ENCODE results near the gene INAVA.
"Not testable (repeated sequence)": the region's sequence is repeated elsewhere in the genome, so short reads cannot be mapped to it uniquely, and the experiment has no call there.

Gene INAVA

GRCh38 chr1:200938955-200939354 lies 44.3 kb downstream of the INAVA start:
- H3K27ac ChIP-seq (ENCODE audit: low read depth, low read length): no peak overlapping the region
- H3K4me3 ChIP-seq (ENCODE audit: low read length): no peak overlapping the region
- H3K9ac ChIP-seq (ENCODE audit: low read length): no peak overlapping the region
- no peaks in the 10 kb centered on the region for H3K4me1 ChIP-seq (ENCODE audit: control insufficient read depth, insufficient read depth, low read length)
- no peaks in the 10 kb centered on the region for H3K36me3 ChIP-seq (ENCODE audit: control insufficient read depth, insufficient read depth, low read length)
- H3K27me3 ChIP-seq (ENCODE audit: control insufficient read depth, insufficient read depth, low read length): no peaks in the 10 kb centered on the region

- no peak overlapping the region for H3K27ac ChIP-seq (ENCODE audit: low read depth, low read length)
- H3K4me3 ChIP-seq (ENCODE audit: low read length): no peak overlapping the region
- H3K36me3 ChIP-seq (ENCODE audit: control insufficient read depth, insufficient read depth, low read length): no peaks in the 10 kb centered on the region
- H3K4me1 ChIP-seq (ENCODE audit: control insufficient read depth, insufficient read depth, low read length): no peaks in the 10 kb centered on the region
- no peaks in the 10 kb centered on the region for H3K27me3 ChIP-seq (ENCODE audit: control insufficient read depth, insufficient read depth, low read length)
- no peak overlapping the region for H3K9ac ChIP-seq (ENCODE audit: low read length)
These were observed 50.4 kb downstream of the INAVA start for GRCh38 chr1:200945111-200945510.

- no peak overlapping the region for H3K27ac ChIP-seq (ENCODE audit: low read depth, low read length)
- no peaks in the 10 kb centered on the region for H3K4me1 ChIP-seq (ENCODE audit: control insufficient read depth, insufficient read depth, low read length)
- H3K36me3 ChIP-seq (ENCODE audit: control insufficient read depth, insufficient read depth, low read length): no peaks in the 10 kb centered on the region
- H3K4me3 ChIP-seq (ENCODE audit: low read length): no peak overlapping the region
- no peak overlapping the region for H3K9ac ChIP-seq (ENCODE audit: low read length)
- no peaks in the 10 kb centered on the region for H3K27me3 ChIP-seq (ENCODE audit: control insufficient read depth, insufficient read depth, low read length)
These were observed 52.4 kb downstream of the INAVA start for GRCh38 chr1:200947059-200947566.

GRCh38 chr1:200949626-200950025 lies 54.9 kb downstream of the INAVA start:
- no peaks in the 10 kb centered on the region for H3K27me3 ChIP-seq (ENCODE audit: control insufficient read depth, insufficient read depth, low read length)
- no peak overlapping the region for H3K27ac ChIP-seq (ENCODE audit: low read depth, low read length)
- H3K4me3 ChIP-seq (ENCODE audit: low read length): no peak overlapping the region
- H3K4me1 ChIP-seq (ENCODE audit: control insufficient read depth, insufficient read depth, low read length): no peaks in the 10 kb centered on the region
- H3K36me3 ChIP-seq (ENCODE audit: control insufficient read depth, insufficient read depth, low read length): no peaks in the 10 kb centered on the region
- H3K9ac ChIP-seq (ENCODE audit: low read length): no peak overlapping the region

- H3K36me3 ChIP-seq (ENCODE audit: control insufficient read depth, insufficient read depth, low read length): no peaks in the 10 kb centered on the region
- no peaks in the 10 kb centered on the region for H3K27me3 ChIP-seq (ENCODE audit: control insufficient read depth, insufficient read depth, low read length)
- no peak overlapping the region for H3K27ac ChIP-seq (ENCODE audit: low read depth, low read length)
- no peaks in the 10 kb centered on the region for H3K4me1 ChIP-seq (ENCODE audit: control insufficient read depth, insufficient read depth, low read length)
- H3K9ac ChIP-seq (ENCODE audit: low read length): no peak overlapping the region
- H3K4me3 ChIP-seq (ENCODE audit: low read length): no peak overlapping the region
These were observed 56.3 kb downstream of the INAVA start for GRCh38 chr1:200951016-200951415.

- no peaks in the 10 kb centered on the region for H3K36me3 ChIP-seq (ENCODE audit: control insufficient read depth, insufficient read depth, low read length)
- H3K27me3 ChIP-seq (ENCODE audit: control insufficient read depth, insufficient read depth, low read length): no peaks in the 10 kb centered on the region
- no peak overlapping the region for H3K9ac ChIP-seq (ENCODE audit: low read length)
These were observed 59.7 kb downstream of the INAVA start for GRCh38 chr1:200954434-200954833.

GRCh38 chr1:200958597-200958996 lies 63.9 kb downstream of the INAVA start:
- no peaks in the 10 kb centered on the region for H3K36me3 ChIP-seq (ENCODE audit: control insufficient read depth, insufficient read depth, low read length)
- no peaks in the 10 kb centered on the region for H3K27me3 ChIP-seq (ENCODE audit: control insufficient read depth, insufficient read depth, low read length)
- no peaks in the 10 kb centered on the region for H3K4me1 ChIP-seq (ENCODE audit: control insufficient read depth, insufficient read depth, low read length)
- H3K4me3 ChIP-seq (ENCODE audit: low read length): no peak overlapping the region
- H3K9ac ChIP-seq (ENCODE audit: low read length): no peak overlapping the region
- H3K27ac ChIP-seq (ENCODE audit: low read depth, low read length): no peak overlapping the region

More at GRCh38 chr1:200954434-200954833, 59.7 kb downstream of the INAVA start:
- H3K4me1 ChIP-seq (ENCODE audit: control insufficient read depth, insufficient read depth, low read length): no peaks in the 10 kb centered on the region
- no peak overlapping the region for H3K4me3 ChIP-seq (ENCODE audit: low read length)
- H3K27ac ChIP-seq (ENCODE audit: low read depth, low read length): no peak overlapping the region

GRCh38 chr1:200959411-200959921 lies 64.8 kb downstream of the INAVA start:
- Histone ChIP-seq H3K4me3 (ENCODE audit: low read length) (no peak overlapping the region), H3K36me3 (ENCODE audit: control insufficient read depth, insufficient read depth, low read length) (no peaks in the 10 kb centered on the region), H3K27me3 (ENCODE audit: control insufficient read depth, insufficient read depth, low read length) (no peaks in the 10 kb centered on the region), H3K4me1 (ENCODE audit: control insufficient read depth, insufficient read depth, low read length) (no peaks in the 10 kb centered on the region), H3K9ac (ENCODE audit: low read length) (no peak overlapping the region), H3K27ac (ENCODE audit: low read depth, low read length) (no peak overlapping the region)

- H3K9ac ChIP-seq (ENCODE audit: low read length): no peak overlapping the region
- no peaks in the 10 kb centered on the region for H3K4me1 ChIP-seq (ENCODE audit: control insufficient read depth, insufficient read depth, low read length)
- no peak overlapping the region for H3K27ac ChIP-seq (ENCODE audit: low read depth, low read length)
- no peaks in the 10 kb centered on the region for H3K27me3 ChIP-seq (ENCODE audit: control insufficient read depth, insufficient read depth, low read length)
- no peaks in the 10 kb centered on the region for H3K36me3 ChIP-seq (ENCODE audit: control insufficient read depth, insufficient read depth, low read length)
- no peak overlapping the region for H3K4me3 ChIP-seq (ENCODE audit: low read length)
These were observed 65.7 kb downstream of the INAVA start for GRCh38 chr1:200960236-200960947.

- no peaks in the 10 kb centered on the region for H3K27me3 ChIP-seq (ENCODE audit: control insufficient read depth, insufficient read depth, low read length)
- no peak overlapping the region for H3K27ac ChIP-seq (ENCODE audit: low read depth, low read length)
- H3K4me1 ChIP-seq (ENCODE audit: control insufficient read depth, insufficient read depth, low read length): no peaks in the 10 kb centered on the region
- H3K9ac ChIP-seq (ENCODE audit: low read length): no peak overlapping the region
- no peak overlapping the region for H3K4me3 ChIP-seq (ENCODE audit: low read length)
- no peaks in the 10 kb centered on the region for H3K36me3 ChIP-seq (ENCODE audit: control insufficient read depth, insufficient read depth, low read length)
These were observed 66.2 kb downstream of the INAVA start for GRCh38 chr1:200960948-200961340.

- H3K36me3 ChIP-seq (ENCODE audit: control insufficient read depth, insufficient read depth, low read length); H3K27ac ChIP-seq (ENCODE audit: low read depth, low read length); H3K9ac ChIP-seq (ENCODE audit: low read length); H3K4me3 ChIP-seq (ENCODE audit: low read length); H3K27me3 ChIP-seq (ENCODE audit: control insufficient read depth, insufficient read depth, low read length); H3K4me1 ChIP-seq (ENCODE audit: control insufficient read depth, insufficient read depth, low read length): not testable (repeated sequence)
These were observed 67.5 kb downstream of the INAVA start for GRCh38 chr1:200962151-200962550.

GRCh38 chr1:200962631-200963030 lies 67.9 kb downstream of the INAVA start:
- H3K9ac ChIP-seq (ENCODE audit: low read length): no peak overlapping the region
- no peaks in the 10 kb centered on the region for H3K27me3 ChIP-seq (ENCODE audit: control insufficient read depth, insufficient read depth, low read length)
- no peak overlapping the region for H3K4me3 ChIP-seq (ENCODE audit: low read length)
- H3K27ac ChIP-seq (ENCODE audit: low read depth, low read length): no peak overlapping the region
- H3K36me3 ChIP-seq (ENCODE audit: control insufficient read depth, insufficient read depth, low read length): no peaks in the 10 kb centered on the region
- H3K4me1 ChIP-seq (ENCODE audit: control insufficient read depth, insufficient read depth, low read length): no peaks in the 10 kb centered on the region

- Histone ChIP-seq H3K9ac (ENCODE audit: low read length) (no peak overlapping the region), H3K4me1 (ENCODE audit: control insufficient read depth, insufficient read depth, low read length) (no peaks in the 10 kb centered on the region), H3K27me3 (ENCODE audit: control insufficient read depth, insufficient read depth, low read length) (no peaks in the 10 kb centered on the region), H3K36me3 (ENCODE audit: control insufficient read depth, insufficient read depth, low read length) (no peaks in the 10 kb centered on the region), H3K4me3 (ENCODE audit: low read length) (no peak overlapping the region), H3K27ac (ENCODE audit: low read depth, low read length) (no peak overlapping the region)
These were observed 68.4 kb downstream of the INAVA start for GRCh38 chr1:200963076-200963475.

All from rectal smooth muscle tissue (tissue), 1 donor.